ENCODE data around the gene MIPEP.

GRCh38 chr13:23902975-23903905 lies 14.0 kb upstream of the MIPEP start:
- TF ChIP-seq, protein P1, sequence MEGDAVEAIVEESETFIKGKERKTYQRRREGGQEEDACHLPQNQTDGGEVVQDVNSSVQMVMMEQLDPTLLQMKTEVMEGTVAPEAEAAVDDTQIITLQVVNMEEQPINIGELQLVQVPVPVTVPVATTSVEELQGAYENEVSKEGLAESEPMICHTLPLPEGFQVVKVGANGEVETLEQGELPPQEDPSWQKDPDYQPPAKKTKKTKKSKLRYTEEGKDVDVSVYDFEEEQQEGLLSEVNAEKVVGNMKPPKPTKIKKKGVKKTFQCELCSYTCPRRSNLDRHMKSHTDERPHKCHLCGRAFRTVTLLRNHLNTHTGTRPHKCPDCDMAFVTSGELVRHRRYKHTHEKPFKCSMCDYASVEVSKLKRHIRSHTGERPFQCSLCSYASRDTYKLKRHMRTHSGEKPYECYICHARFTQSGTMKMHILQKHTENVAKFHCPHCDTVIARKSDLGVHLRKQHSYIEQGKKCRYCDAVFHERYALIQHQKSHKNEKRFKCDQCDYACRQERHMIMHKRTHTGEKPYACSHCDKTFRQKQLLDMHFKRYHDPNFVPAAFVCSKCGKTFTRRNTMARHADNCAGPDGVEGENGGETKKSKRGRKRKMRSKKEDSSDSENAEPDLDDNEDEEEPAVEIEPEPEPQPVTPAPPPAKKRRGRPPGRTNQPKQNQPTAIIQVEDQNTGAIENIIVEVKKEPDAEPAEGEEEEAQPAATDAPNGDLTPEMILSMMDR (IDR thresholded peaks at IDR 0.05), result no peak
- TF ChIP-seq POLR2A (IDR thresholded peaks at IDR 0.05) (no peak), POLR2AphosphoS5 (IDR thresholded peaks at IDR 0.05) (no peak)

Data from prostate gland (tissue), 2 donors.